ENCODE results near the gene EIF4E.
A peak's percentile ranks its signal among the peaks of the same experiment; 100 is the strongest.
"Not testable (repeated sequence)": the region's sequence is repeated elsewhere in the genome, so short reads cannot be mapped to it uniquely, and the experiment has no call there.

The EIF4E gene

DNA sequence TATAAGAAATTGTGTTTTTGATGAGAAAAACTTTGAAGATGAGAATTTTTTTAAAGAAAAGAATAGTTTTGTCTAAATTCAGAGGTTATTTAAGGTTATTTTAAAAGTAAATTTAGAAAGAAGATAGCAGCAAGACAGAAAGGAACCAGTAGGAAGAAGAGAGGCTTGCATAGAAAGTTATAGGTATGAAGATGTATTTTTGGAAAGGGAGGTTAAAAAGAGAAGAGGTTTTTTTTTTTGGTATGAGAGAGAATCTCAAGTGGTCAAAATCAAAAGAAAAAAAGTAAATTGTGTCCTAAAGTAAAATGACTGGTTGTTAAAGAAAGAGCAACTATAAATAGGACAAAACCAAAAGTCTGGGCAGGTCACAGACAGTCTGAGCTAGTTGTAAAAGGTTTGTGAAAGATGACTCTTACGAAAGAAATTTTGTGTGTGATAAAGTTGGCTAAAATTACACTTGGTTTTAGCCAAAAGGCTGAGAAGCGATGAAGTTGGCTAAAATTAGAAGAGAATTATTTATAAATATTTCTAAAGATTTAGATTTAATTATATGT is 16.4 kb upstream of the EIF4E start:
- no peak overlapping the region for H3K27ac Mint-ChIP-seq
- no peaks in the 10 kb centered on the region for H3K4me1 Mint-ChIP-seq (ENCODE audit: low read depth)
- no peaks in the 10 kb centered on the region for H3K36me3 Mint-ChIP-seq
- H3K27me3 Mint-ChIP-seq, result no peaks in the 10 kb centered on the region
- H3K9me3 Mint-ChIP-seq (ENCODE audit: low read depth), result no peaks in the 10 kb centered on the region
- no peak overlapping the region for H3K4me3 Mint-ChIP-seq

DNA sequence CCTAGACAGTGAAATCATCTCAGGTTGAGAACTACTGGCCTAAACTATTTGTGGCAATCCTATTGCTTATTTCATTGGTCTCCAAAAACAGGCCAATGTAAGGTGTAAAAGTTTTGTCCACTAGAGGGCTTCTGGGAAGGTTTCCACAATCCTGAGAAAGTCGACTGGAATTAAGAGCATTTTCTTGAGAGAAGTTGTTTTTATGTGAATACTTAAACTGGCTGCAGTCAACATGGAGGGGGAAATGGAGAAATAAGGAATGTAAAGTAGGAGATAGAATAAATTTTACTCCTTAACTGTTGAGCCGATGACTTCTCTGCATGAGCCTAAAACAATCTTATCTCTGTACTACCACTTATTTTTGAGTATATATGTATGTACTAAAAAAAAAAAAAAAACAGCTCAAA is 11.0 kb upstream of the EIF4E start:
- peaks cover 15% of the 10 kb centered on the region for H3K4me1 Mint-ChIP-seq (ENCODE audit: low read depth)
- H3K36me3 Mint-ChIP-seq, result no peaks in the 10 kb centered on the region
- H3K27me3 Mint-ChIP-seq, result no peaks in the 10 kb centered on the region
- no peak overlapping the region for H3K4me3 Mint-ChIP-seq
- no peak overlapping the region for H3K27ac Mint-ChIP-seq
- no peaks in the 10 kb centered on the region for H3K9me3 Mint-ChIP-seq (ENCODE audit: low read depth)

DNA sequence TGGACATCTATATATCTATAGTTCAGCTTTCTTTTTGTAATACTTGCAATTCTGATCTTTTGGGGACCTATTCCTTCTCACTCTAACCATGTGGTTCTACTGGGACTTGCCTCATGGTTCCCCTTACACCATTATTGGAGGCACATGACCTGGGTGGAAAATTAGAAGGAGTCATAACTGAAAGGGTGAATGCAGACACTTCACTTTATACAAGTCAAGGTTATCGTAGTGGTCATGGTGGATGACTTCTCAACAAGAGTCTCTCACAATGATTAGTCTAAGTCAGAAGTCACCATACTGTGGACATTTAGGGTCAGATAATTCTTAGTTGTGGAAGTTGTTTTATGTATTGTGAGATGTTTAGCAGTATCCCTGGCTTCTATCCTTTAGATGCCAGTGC is 10.5 kb upstream of the EIF4E start:
- no peaks in the 10 kb centered on the region for H3K36me3 Mint-ChIP-seq
- no peak overlapping the region for H3K4me3 Mint-ChIP-seq
- no peaks in the 10 kb centered on the region for H3K9me3 Mint-ChIP-seq (ENCODE audit: low read depth)
- H3K4me1 Mint-ChIP-seq (ENCODE audit: low read depth), result peaks cover 15% of the 10 kb centered on the region
- no peaks in the 10 kb centered on the region for H3K27me3 Mint-ChIP-seq
- no peak overlapping the region for H3K27ac Mint-ChIP-seq

DNA sequence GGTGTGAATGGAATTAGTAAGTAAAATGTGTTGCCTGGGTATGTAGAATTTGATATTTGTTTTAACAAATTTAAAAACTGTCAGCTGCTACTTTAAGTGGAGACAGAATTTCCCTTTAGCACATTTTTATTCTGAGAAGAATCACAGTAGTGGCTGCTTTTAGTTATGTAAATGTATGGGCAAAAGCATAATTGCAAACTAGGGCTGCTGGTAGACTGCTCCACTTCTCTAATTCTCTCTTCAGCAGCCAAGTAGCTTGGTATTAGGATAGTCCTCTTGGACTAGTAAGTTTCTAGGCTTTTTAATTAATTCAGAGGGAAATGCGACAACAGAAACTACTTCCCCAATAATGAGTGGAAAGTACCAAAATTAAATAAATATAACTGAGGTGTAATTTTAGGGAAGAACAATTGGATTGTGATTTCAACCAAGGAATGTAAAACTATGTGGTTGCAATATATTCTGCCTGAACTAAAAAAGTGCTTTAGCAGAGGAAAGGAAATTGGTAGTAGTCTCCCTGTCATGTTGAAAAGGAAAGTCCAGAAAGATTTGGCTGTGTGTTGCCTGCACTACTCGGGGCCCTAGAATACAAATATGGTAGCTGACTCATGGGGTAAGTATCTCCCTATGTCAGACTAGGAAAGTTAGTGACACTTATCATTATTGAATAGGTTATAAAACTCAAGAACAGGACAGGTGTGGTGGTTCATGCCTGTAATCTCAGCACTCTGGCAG is 9.2 kb upstream of the EIF4E start:
- peaks cover 15% of the 10 kb centered on the region for H3K4me1 Mint-ChIP-seq (ENCODE audit: low read depth)
- H3K27ac Mint-ChIP-seq, result no peak overlapping the region
- no peaks in the 10 kb centered on the region for H3K27me3 Mint-ChIP-seq
- H3K4me3 Mint-ChIP-seq, result no peak overlapping the region
- no peaks in the 10 kb centered on the region for H3K36me3 Mint-ChIP-seq
- H3K9me3 Mint-ChIP-seq (ENCODE audit: low read depth), result no peaks in the 10 kb centered on the region

GRCh38 chr4:98935633-98936032 is 6.7 kb upstream of the EIF4E start:
- Mint-ChIP-seq H3K27ac (no peak overlapping the region), H3K4me3 (no peak overlapping the region), H3K9me3 (ENCODE audit: low read depth) (no peaks in the 10 kb centered on the region), H3K4me1 (ENCODE audit: low read depth) (peaks cover 25% of the 10 kb centered on the region), H3K27me3 (no peaks in the 10 kb centered on the region), H3K36me3 (no peaks in the 10 kb centered on the region)

DNA sequence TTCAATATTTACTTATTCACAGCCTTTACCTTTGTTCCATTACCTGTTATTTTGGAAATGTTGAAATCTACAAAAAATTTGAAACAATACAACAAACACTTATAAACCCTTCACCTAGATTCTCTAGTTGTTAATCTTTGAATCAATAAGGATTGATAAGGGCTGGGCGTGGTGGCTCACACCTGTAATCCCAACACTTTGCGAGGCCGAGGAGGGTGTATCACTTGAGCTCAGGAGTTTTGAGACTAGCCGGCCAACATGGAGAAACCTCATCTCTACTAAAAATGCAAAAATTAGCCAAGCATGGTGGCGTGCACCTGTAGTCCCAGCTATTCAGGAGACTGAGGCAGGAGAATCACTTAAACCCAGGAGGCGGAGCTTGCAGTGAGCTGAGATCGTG is 5.9 kb upstream of the EIF4E start:
- H3K4me3 Mint-ChIP-seq; H3K36me3 Mint-ChIP-seq; H3K27me3 Mint-ChIP-seq; H3K27ac Mint-ChIP-seq; H3K9me3 Mint-ChIP-seq (ENCODE audit: low read depth): not testable (repeated sequence)
- H3K4me1 Mint-ChIP-seq (ENCODE audit: low read depth), result peaks cover 32% of the 10 kb centered on the region

DNA sequence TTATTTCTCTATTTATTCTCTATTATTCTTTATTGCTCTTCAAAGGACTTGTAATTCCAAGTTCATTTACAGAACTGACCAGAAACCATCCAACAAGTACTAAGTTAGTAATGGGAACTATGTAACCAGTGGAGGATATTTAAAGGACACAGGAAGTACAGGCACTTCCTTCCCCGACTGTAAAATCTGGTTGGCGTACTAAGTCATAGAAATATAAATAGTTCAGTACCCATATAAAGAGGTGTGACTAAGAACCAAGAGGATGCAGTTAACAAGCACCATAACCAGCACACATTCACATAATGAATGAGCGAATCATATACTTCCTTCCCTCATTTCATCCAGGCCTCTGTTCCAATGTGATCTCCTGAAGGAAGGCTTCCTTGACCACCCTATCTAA is 3.6 kb upstream of the EIF4E start:
- no peaks in the 10 kb centered on the region for H3K27me3 Mint-ChIP-seq
- H3K9me3 Mint-ChIP-seq (ENCODE audit: low read depth), result no peaks in the 10 kb centered on the region
- H3K27ac Mint-ChIP-seq, result no peak overlapping the region
- peaks cover 34% of the 10 kb centered on the region for H3K4me1 Mint-ChIP-seq (ENCODE audit: low read depth)
- peaks cover 3% of the 10 kb centered on the region for H3K36me3 Mint-ChIP-seq
- H3K4me3 Mint-ChIP-seq, result no peak overlapping the region

- Mint-ChIP-seq H3K4me1 (ENCODE audit: low read depth) (peaks cover 40% of the 10 kb centered on the region), H3K27ac (peak overlapping the region; percentile 97), H3K27me3 (no peaks in the 10 kb centered on the region), H3K9me3 (ENCODE audit: low read depth) (no peaks in the 10 kb centered on the region), H3K36me3 (peaks cover 12% of the 10 kb centered on the region), H3K4me3 (peak overlapping the region; percentile 94)
Observed at GRCh38 chr4:98930311-98930865, 1.5 kb upstream of the EIF4E start.

DNA sequence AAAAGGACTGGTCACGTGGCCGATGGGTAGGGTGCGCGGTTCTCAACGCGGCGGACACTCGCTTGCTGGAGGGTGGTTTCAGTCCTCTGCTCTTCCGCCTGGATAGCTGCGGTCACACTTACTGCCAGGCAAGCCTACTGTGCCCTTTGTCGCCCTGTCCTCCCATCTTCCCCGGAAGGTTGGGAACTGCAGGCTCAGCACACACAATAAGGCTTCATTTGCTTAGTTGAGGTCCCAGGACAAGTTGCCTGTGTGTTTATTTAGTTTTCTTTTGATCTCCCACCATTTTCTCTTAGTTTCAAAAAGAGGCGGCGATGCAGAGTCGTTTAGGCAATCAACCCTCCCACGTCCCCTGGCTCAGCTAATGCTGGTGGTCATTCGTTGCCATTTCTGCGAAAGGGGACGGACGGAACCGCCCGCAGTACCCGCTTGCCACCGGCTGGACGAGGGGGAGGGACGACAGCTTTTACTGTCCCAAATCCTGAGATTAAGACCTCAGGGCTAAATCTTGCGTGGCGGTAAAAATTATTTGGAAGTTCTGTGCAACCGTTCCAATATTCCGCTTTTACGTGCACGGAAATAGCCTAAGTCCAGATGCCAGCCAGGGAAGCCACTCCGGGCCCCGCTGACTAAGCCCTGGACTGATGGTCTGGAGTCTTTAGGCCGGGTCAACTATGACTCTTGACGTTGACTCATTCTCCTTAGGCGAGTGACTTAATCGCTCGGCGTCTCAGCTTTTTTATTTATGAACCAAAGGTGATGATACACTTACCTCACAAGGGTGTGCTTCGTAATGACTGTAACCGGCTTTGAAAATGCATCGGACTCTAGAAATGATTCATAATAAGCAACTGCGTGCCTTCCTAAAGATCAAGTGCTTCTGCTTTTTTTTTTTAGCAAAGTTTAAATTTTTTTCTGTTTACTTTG is 671 bp upstream of the EIF4E start:
- H3K9me3 Mint-ChIP-seq (ENCODE audit: low read depth), result no peaks in the 10 kb centered on the region
- peak overlapping the region; percentile 97 for H3K27ac Mint-ChIP-seq
- H3K4me1 Mint-ChIP-seq (ENCODE audit: low read depth), result peaks cover 42% of the 10 kb centered on the region
- no peaks in the 10 kb centered on the region for H3K27me3 Mint-ChIP-seq
- H3K36me3 Mint-ChIP-seq, result peaks cover 14% of the 10 kb centered on the region
- H3K4me3 Mint-ChIP-seq, result peak overlapping the region; percentile 94

- Mint-ChIP-seq H3K4me1 (ENCODE audit: low read depth) (peaks cover 53% of the 10 kb centered on the region), H3K27me3 (no peaks in the 10 kb centered on the region), H3K9me3 (ENCODE audit: low read depth) (no peaks in the 10 kb centered on the region), H3K27ac (peak overlapping the region; percentile 97), H3K36me3 (peaks cover 14% of the 10 kb centered on the region), H3K4me3 (peak overlapping the region; percentile 94)
Observed at GRCh38 chr4:98928131-98928504, 815 bp downstream of the EIF4E start.

DNA sequence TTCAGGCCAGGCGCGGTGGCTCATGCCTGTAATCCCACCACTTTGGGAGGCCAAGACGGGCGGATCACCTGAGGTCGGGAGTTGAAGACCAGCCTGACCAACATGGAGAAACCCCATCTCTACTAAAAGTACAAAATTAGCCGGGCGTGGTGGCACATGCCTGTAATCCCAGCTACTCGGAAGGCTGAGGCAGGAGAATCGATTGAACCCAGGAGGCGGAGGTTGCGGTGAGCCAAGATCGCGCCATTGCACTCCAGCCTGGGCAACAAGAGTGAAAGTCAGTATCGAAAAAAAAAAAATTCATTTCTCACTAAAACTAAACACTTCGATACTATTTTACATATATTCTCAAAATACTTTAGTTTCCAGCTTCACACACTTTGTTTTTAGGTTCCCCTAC is 2.7 kb downstream of the EIF4E start:
- peaks cover 51% of the 10 kb centered on the region for H3K4me1 Mint-ChIP-seq (ENCODE audit: low read depth)
- peak overlapping the region; percentile 94 for H3K4me3 Mint-ChIP-seq
- not testable (repeated sequence) for H3K27ac Mint-ChIP-seq; H3K27me3 Mint-ChIP-seq; H3K9me3 Mint-ChIP-seq (ENCODE audit: low read depth)
- peaks cover 14% of the 10 kb centered on the region for H3K36me3 Mint-ChIP-seq

- H3K27ac Mint-ChIP-seq, result no peak overlapping the region
- H3K4me1 Mint-ChIP-seq (ENCODE audit: low read depth), result peaks cover 54% of the 10 kb centered on the region
- H3K9me3 Mint-ChIP-seq (ENCODE audit: low read depth), result no peaks in the 10 kb centered on the region
- no peaks in the 10 kb centered on the region for H3K27me3 Mint-ChIP-seq
- peaks cover 8% of the 10 kb centered on the region for H3K36me3 Mint-ChIP-seq
- no peak overlapping the region for H3K4me3 Mint-ChIP-seq
Observed at GRCh38 chr4:98921292-98921691, 7.6 kb downstream of the EIF4E start.

DNA sequence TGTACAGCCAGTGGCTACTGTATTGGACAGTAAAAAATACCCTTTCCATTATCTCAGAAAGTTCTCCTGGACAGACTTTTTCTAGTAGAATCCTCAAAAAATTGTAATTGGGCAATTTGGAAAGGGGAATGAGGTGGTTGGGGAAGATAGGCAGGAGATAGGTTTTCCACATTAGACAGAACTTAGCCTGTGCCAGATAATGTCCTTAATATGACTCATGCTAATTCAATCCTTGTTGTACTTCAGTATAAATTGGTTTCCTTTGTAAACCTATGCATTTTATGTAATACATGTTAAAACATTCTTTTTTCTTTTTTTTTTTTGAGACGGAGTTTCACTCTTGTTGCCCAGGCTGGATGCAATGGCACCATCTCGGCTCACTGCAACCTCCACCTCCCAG is 8.9 kb downstream of the EIF4E start:
- Mint-ChIP-seq H3K4me1 (ENCODE audit: low read depth) (peaks cover 50% of the 10 kb centered on the region), H3K4me3 (no peak overlapping the region), H3K36me3 (no peaks in the 10 kb centered on the region), H3K27me3 (no peaks in the 10 kb centered on the region), H3K9me3 (ENCODE audit: low read depth) (no peaks in the 10 kb centered on the region), H3K27ac (no peak overlapping the region)

GRCh38 chr4:98910728-98911127 is 18.2 kb downstream of the EIF4E start:
- H3K4me1 Mint-ChIP-seq (ENCODE audit: low read depth), result peaks cover 70% of the 10 kb centered on the region
- not testable (repeated sequence) for H3K27ac Mint-ChIP-seq; H3K9me3 Mint-ChIP-seq (ENCODE audit: low read depth); H3K36me3 Mint-ChIP-seq; H3K27me3 Mint-ChIP-seq; H3K4me3 Mint-ChIP-seq
